Erythroblast (primary cell): ENCODE measurements around the gene CCDC81.

Experiments used
- GATA1 ChIP-seq: IDR thresholded peaks from 2 replicates; pipeline ENCODE4 v1.6.1; 2011; ENCODE audit warnings: low read depth, mild to moderate bottlenecking, control low read depth, low read length, moderate library complexity
- POLR2A ChIP-seq: IDR thresholded peaks from 2 replicates; pipeline ENCODE4 v1.6.1; 2011; ENCODE audit warnings: mild to moderate bottlenecking, low read length

- TF ChIP-seq POLR2A (no peak), GATA1 (no peak)
These were observed 22.7 kb downstream of the CCDC81 start for GRCh38 chr11:86397351-86397750.
